HepG2 (cell line): ENCODE measurements around the gene CRIP1. TPM values are rescaled to one million over a fixed set of nuclear protein-coding genes. Genes with fewer than 3 reads are reported as not detected.

Source experiments
- AGO1 ChIP-seq: fragments of 200-400 bp; formaldehyde crosslinking; IDR thresholded peaks from 2 replicates; pipeline ENCODE4 v1.6.1; 2017; ENCODE audit warnings: mild to moderate bottlenecking, low read depth, low read length, moderate library complexity; ENCODE audit not compliant: poor library complexity, severe bottlenecking
- ATF1 ChIP-seq: IDR thresholded peaks from 2 replicates; pipeline ENCODE4 v1.6.1; 2016; ENCODE audit warnings: mild to moderate bottlenecking, control low read depth
- IRF9 ChIP-seq: sonication (generic); formaldehyde crosslinking; IDR thresholded peaks from 2 replicates; pipeline ENCODE4 v1.8.0; 2022; ENCODE audit warnings: missing genetic modification reagents, mild to moderate bottlenecking, borderline replicate concordance
- KDM5B ChIP-seq: sonication (generic); formaldehyde crosslinking; IDR thresholded peaks from 2 replicates; pipeline ENCODE4 v1.4.0; 2020; ENCODE audit warnings: missing genetic modification reagents, mild to moderate bottlenecking, borderline replicate concordance
- KIAA2018 ChIP-seq: sonication (generic); formaldehyde crosslinking; IDR thresholded peaks from 2 replicates; pipeline ENCODE4 v1.5.0; 2020; ENCODE audit warnings: mild to moderate bottlenecking, missing genetic modification reagents, borderline replicate concordance
- NR2F2 ChIP-seq: IDR thresholded peaks from 2 replicates; pipeline ENCODE4 v1.6.1; 2012; ENCODE audit warnings: low read depth, inconsistent platforms, borderline replicate concordance
- PHF20 ChIP-seq: sonication (generic); formaldehyde crosslinking; IDR thresholded peaks from 2 replicates; pipeline ENCODE4 v1.5.0; 2020; ENCODE audit warnings: mild to moderate bottlenecking, missing genetic modification reagents
- RFXAP ChIP-seq: sonication (generic); formaldehyde crosslinking; IDR thresholded peaks from 2 replicates; pipeline ENCODE4 v1.4.0; 2020; ENCODE audit warnings: missing genetic modification reagents, borderline replicate concordance
- RXRB ChIP-seq: IDR thresholded peaks from 2 replicates; pipeline ENCODE4 v1.6.1; 2016; ENCODE audit warnings: borderline replicate concordance, missing genetic modification reagents, missing compliant biosample characterization
- THAP11 ChIP-seq: IDR thresholded peaks from 2 replicates; pipeline ENCODE4 v1.6.1; 2016; ENCODE audit warnings: missing biosample characterization, missing genetic modification reagents
- ZFYVE20 ChIP-seq: sonication (generic); formaldehyde crosslinking; IDR thresholded peaks from 2 replicates; pipeline ENCODE4 v1.8.0; 2023; ENCODE audit warnings: low read depth, mild to moderate bottlenecking, moderate library complexity, missing genetic modification reagents, borderline replicate concordance
- ZNF224 ChIP-seq: sonication (generic); formaldehyde crosslinking; IDR thresholded peaks from 2 replicates; pipeline ENCODE4 v1.5.0; 2020; ENCODE audit warnings: mild to moderate bottlenecking, missing genetic modification reagents
- ZNF331 ChIP-seq: sonication (generic); formaldehyde crosslinking; IDR thresholded peaks from 2 replicates; pipeline ENCODE4 v1.4.0; 2020; ENCODE audit warnings: missing genetic modification reagents
- ZNF580 ChIP-seq: IDR thresholded peaks from 2 replicates; pipeline ENCODE4 v1.6.1; 2016; ENCODE audit warnings: low read depth, borderline replicate concordance
- ZNF652 ChIP-seq: IDR thresholded peaks from 2 replicates; pipeline ENCODE4 v1.6.1; 2016; ENCODE audit warnings: low read depth, borderline replicate concordance
- ZNF784 ChIP-seq: sonication (generic); formaldehyde crosslinking; IDR thresholded peaks from 2 replicates; pipeline ENCODE4 v1.5.1; 2020; ENCODE audit warnings: missing genetic modification reagents, mild to moderate bottlenecking, borderline replicate concordance
- polyA plus RNA-seq, 8 experiments: library from polyadenylated mRNA; depleted of rRNA in 3 of 8; stranded (reverse) in 7 of 8; unstranded in 1 of 8; fragments of >200 nt; fragmentation: Illumina TruSeq in 4 of 8; extraction: Trizol in 4 of 8; gene quantifications; 2 replicates each; pipeline versions ENCODE4 v1.2.1 to v1.2.3, GENCODE V29; 2011 to 2016; ENCODE audit warnings: low read depth in 4 of 8, missing spikeins in 1 of 8, mixed read lengths in 1 of 8; ENCODE audit not compliant: insufficient read depth in 1 of 8
- total RNA-seq, 5 experiments: library from RNA; depleted of rRNA; stranded (reverse); fragments of >200 nt; fragmentation: Illumina TruSeq; extraction: Trizol; gene quantifications; 2 replicates each; pipeline ENCODE4 v1.2.3, GENCODE V29; 2016; ENCODE audit warnings: low read depth in 1 of 5

The CRIP1 gene
- total and polyA plus RNA-seq, 2 of the 13 experiments (the other 11 are each of a cell fraction or from before 2014, with no cell fraction given): 53.9 to 59.5 TPM

GRCh38 chr14:105527826-105528585 is 41.3 kb downstream of the CRIP1 start (continued):
- TF ChIP-seq IRF9 (CRISPR knock-in tag): 0 out of 2 replicates have a peak, but pooled peaks have one; percentile 69
- TF ChIP-seq THAP11 (CRISPR knock-in tag): peak; percentile 57; the same call in 1 of the 2 replicates
- TF ChIP-seq PHF20 (CRISPR knock-in tag): no peak
- no peak for TF ChIP-seq ATF1 (CRISPR knock-in tag)
- no peak for TF ChIP-seq NR2F2
- no peak; the same call in 1 of the 2 replicates for TF ChIP-seq ZNF580 (CRISPR knock-in tag)
- TF ChIP-seq RXRB (CRISPR knock-in tag): 0 out of 2 replicates have a peak, but pooled peaks have one; percentile 13
- TF ChIP-seq ZNF224 (CRISPR knock-in tag): no peak
- peak; percentile 74 for TF ChIP-seq KDM5B (CRISPR knock-in tag)
- no peak for TF ChIP-seq KIAA2018 (CRISPR knock-in tag)
- TF ChIP-seq ZFYVE20 (CRISPR knock-in tag): no peak
- no peak for TF ChIP-seq ZNF652 (CRISPR knock-in tag)
- TF ChIP-seq ZNF784 (CRISPR knock-in tag): no peak
- TF ChIP-seq ZNF331 (CRISPR knock-in tag): peak; percentile 50; the same call in 1 of the 2 replicates
- no peak for TF ChIP-seq RFXAP (CRISPR knock-in tag)
- TF ChIP-seq AGO1: no peak
